Gastrocnemius medialis (tissue), 4 donors: ENCODE data around the gene SIDT1. TPM values are rescaled to one million over a fixed set of nuclear protein-coding genes. Genes with fewer than 3 reads are reported as not detected.

Experiments used
- ATAC-seq, 2 donors: fragments of 150-250 bp; one replicate each; pipeline ENCODE4 v1.9.1; 2016
- DNase-seq, 2 donors: peaks; one replicate each; pipeline ENCODE4 v3.0.0-alpha.2; 2019
- H3K27ac ChIP-seq, 4 donors: fragments of 200-600 bp; sonication (generic); 1 replicate in 1 of 4; 2 replicates in 3 of 4; pipeline ENCODE4 v1.5.1; 2016 to 2018; ENCODE audit warnings: mild to moderate bottlenecking in 2 of 4, moderate library complexity in 1 of 4
- H3K27me3 ChIP-seq, 3 donors: fragments of 200-600 bp; sonication (generic) in 2 of 3; 1 replicate in 1 of 3; 2 replicates in 2 of 3; pipeline versions ENCODE4 v1.5.1 to v1.6.0; 2016 to 2019; ENCODE audit warnings: mild to moderate bottlenecking in 1 of 3, moderate library complexity in 1 of 3
- H3K36me3 ChIP-seq, 2 donors: fragments of 200-600 bp; sonication (generic) in 1 of 2; one replicate each; pipeline ENCODE4 v1.5.1; 2017 to 2018
- H3K4me1 ChIP-seq, 2 donors: fragments of 200-600 bp; sonication (generic) in 1 of 2; one replicate each; pipeline ENCODE4 v1.5.1; 2016 to 2017; ENCODE audit warnings: mild to moderate bottlenecking in 2 of 2
- H3K4me3 ChIP-seq, 4 donors: fragments of 200-600 bp; sonication (generic) in 3 of 4; 1 replicate in 1 of 4; 2 replicates in 3 of 4; pipeline ENCODE4 v1.5.1; 2016 to 2019; ENCODE audit warnings: mild to moderate bottlenecking in 2 of 4
- H3K9me3 ChIP-seq, 3 donors: fragments of 200-600 bp; sonication (generic) in 2 of 3; 1 replicate in 1 of 3; 2 replicates in 2 of 3; pipeline ENCODE4 v1.5.1; 2016 to 2019
- CTCF ChIP-seq, 5 experiments: fragments of 450-650 bp in 3 of 5; fragments of 200-600 bp in 2 of 5; sonication (generic) in 2 of 5; IDR thresholded peaks in 4 of 5; conservative IDR thresholded peaks in 1 of 5; 1 replicate in 4 of 5; 2 replicates in 1 of 5; pipeline ENCODE4 v1.5.1; 2016 to 2019; ENCODE audit warnings: antibody characterized with exemption in 5 of 5, mild to moderate bottlenecking in 3 of 5, moderate library complexity in 3 of 5
- POLR2A ChIP-seq, 2 donors: fragments of 450-650 bp; IDR thresholded peaks; one replicate each; pipeline ENCODE4 v1.6.1; 2017; ENCODE audit warnings: antibody characterized with exemption in 2 of 2, mild to moderate bottlenecking in 2 of 2, moderate library complexity in 2 of 2
- in situ Hi-C, 4 donors: fragments of 200-750 bp; cut with MboI; loops; one replicate each; pipeline versions ENCODE4 v1.15.0 to v1.8.0; 2017; ENCODE audit warnings: low sequenced_read_pairs in 4 of 4
- intact Hi-C: fragments of 100-400 bp; cut with DNase I; formaldehyde crosslinking; loops from one replicate; pipeline ENCODE4 v1.15.1; 2023; ENCODE audit warnings: low total_unique reads
- total RNA-seq, 4 donors: library from RNA; depleted of rRNA; stranded (reverse); fragments of >200 nt; gene quantifications; one replicate each; pipeline versions ENCODE4 v1.1.0 to v1.2.3, GENCODE V29; 2016

The SIDT1 gene
- total RNA-seq, 4 donors from 2014 or later = 0.13 to 0.87 (median 0.19) TPM; not detected in 1

DNA sequence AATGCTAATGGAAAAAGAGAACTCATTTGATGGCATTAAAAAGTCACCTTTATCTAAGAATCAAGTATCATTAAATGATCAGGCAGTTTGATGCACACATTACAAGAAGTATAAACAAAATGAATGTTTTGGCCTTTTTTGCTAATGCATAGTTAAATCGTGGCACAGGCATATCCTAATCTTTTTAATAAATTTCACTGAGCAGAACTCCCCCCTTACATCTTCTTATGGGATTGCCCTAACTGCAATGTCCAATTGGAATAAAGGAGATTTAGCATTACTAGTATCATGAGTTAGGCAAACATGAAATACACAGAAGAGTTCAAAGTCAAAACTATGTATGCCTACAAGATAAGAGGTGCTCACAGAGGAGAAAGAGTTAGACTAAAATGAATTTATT lies 131.4 kb downstream of the SIDT1 start:
- intact Hi-C loops = no loop called here
- DNase-seq (no peak), ATAC-seq (no peak)
- peak overlapping the region; percentile 86 to 89 (median 88) for H3K27ac ChIP-seq
- TF ChIP-seq CTCF (IDR thresholded peaks at IDR 0.05 in 4 of 5, conservative IDR thresholded peaks at IDR 0.05 in 1 of 5) = no peak
- no peak for TF ChIP-seq POLR2A (IDR thresholded peaks at IDR 0.05)
- H3K9me3 ChIP-seq = no peaks in the 10 kb centered on the region
- no peaks in the 10 kb centered on the region for H3K27me3 ChIP-seq
- in situ Hi-C loops = no loop called here
- peaks cover 34 to 59% of the 10 kb centered on the region in 2 donors for H3K4me1 ChIP-seq
- peaks cover 0 to 41% of the 10 kb centered on the region in 2 donors for H3K36me3 ChIP-seq
- no peak overlapping the region for H3K4me3 ChIP-seq

GRCh38 chr3:113664523-113665094 lies 132.3 kb downstream of the SIDT1 start:
- intact Hi-C loops (no loop called here), in situ Hi-C loops (no loop called here)
- Histone ChIP-seq H3K4me1 (peaks cover 27 to 59% of the 10 kb centered on the region in 2 donors), H3K36me3 (peaks cover 0 to 35% of the 10 kb centered on the region in 2 donors), H3K27me3 (no peaks in the 10 kb centered on the region), H3K4me3 (no peak overlapping the region), H3K27ac (peak overlapping the region; percentile 86 to 89 (median 88)), H3K9me3 (no peaks in the 10 kb centered on the region)
- ATAC-seq = no peak
- no peak for DNase-seq
- TF ChIP-seq POLR2A (IDR thresholded peaks at IDR 0.05) (no peak), CTCF (IDR thresholded peaks at IDR 0.05 in 4 of 5, conservative IDR thresholded peaks at IDR 0.05 in 1 of 5) (no peak)

GRCh38 chr3:113668015-113668414 lies 135.7 kb downstream of the SIDT1 start:
- DNase-seq (no peak), ATAC-seq (peak in 1 of 2 donors; percentile 18)
- H3K36me3 ChIP-seq = peaks cover 0 to 26% of the 10 kb centered on the region in 2 donors
- H3K27me3 ChIP-seq = no peaks in the 10 kb centered on the region
- H3K9me3 ChIP-seq = no peaks in the 10 kb centered on the region
- intact Hi-C loops = no loop called here
- no peak overlapping the region for H3K4me3 ChIP-seq
- peaks cover 16 to 32% of the 10 kb centered on the region in 2 donors for H3K4me1 ChIP-seq
- TF ChIP-seq POLR2A (IDR thresholded peaks at IDR 0.05) = no peak
- TF ChIP-seq CTCF (IDR thresholded peaks at IDR 0.05 in 4 of 5, conservative IDR thresholded peaks at IDR 0.05 in 1 of 5) = no peak
- peak overlapping the region; percentile 42 to 72 (median 50) for H3K27ac ChIP-seq
- in situ Hi-C loops = no loop called here

DNA sequence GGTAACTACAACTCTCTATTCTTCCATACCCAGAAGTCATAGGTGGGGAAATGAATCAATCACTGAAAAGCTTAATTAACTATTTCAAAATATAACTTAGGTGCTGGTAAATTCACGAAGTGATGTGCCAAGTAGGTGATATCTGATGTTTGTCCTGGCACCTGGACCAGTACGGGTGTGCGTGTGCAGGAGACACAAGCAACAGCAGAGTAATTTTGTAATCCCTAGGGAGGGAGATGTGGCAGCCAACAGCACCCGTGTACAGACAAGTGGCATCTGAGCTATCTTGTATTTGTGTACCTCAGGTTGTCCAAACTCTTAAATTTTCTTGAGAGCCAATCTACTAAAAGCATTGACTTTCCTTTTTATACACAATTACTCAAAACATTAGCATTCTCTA lies 141.2 kb downstream of the SIDT1 start:
- peak overlapping the region; percentile 19 to 50 (median 42) for H3K27ac ChIP-seq
- H3K36me3 ChIP-seq = peaks cover 0 to 23% of the 10 kb centered on the region in 2 donors
- DNase-seq (no peak), ATAC-seq (peak; percentile 77 to 79)
- in situ Hi-C loops (no loop called here), intact Hi-C loops (no loop called here)
- H3K27me3 ChIP-seq = no peaks in the 10 kb centered on the region
- no peaks in the 10 kb centered on the region for H3K9me3 ChIP-seq
- peaks cover 13 to 15% of the 10 kb centered on the region in 2 donors for H3K4me1 ChIP-seq
- H3K4me3 ChIP-seq = no peak overlapping the region
- TF ChIP-seq POLR2A (IDR thresholded peaks at IDR 0.05) (no peak), CTCF (IDR thresholded peaks at IDR 0.05 in 4 of 5, conservative IDR thresholded peaks at IDR 0.05 in 1 of 5) (no peak)

DNA sequence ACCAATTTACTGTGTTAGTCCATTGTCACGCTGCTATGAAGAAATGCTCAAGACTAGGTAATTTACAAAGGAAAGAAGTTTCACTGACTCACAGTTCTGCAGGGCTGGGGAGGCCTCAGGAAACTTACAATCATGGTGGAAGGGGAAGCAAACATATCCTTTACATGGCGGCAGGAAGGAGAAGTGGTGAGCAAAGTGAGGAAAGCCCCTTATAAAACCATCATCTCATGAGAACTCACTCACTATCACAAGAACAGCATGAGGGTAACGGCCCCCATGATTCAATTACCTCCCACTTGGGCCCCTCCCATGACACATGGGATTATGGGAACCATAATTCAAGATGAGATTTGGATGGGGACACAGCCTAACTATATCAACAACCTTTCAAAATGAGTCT lies 143.9 kb downstream of the SIDT1 start:
- no peaks in the 10 kb centered on the region for H3K27me3 ChIP-seq
- intact Hi-C loops (no loop called here), in situ Hi-C loops (no loop called here)
- peaks cover 15 to 19% of the 10 kb centered on the region in 2 donors for H3K4me1 ChIP-seq
- no peak for TF ChIP-seq CTCF (IDR thresholded peaks at IDR 0.05 in 4 of 5, conservative IDR thresholded peaks at IDR 0.05 in 1 of 5)
- TF ChIP-seq POLR2A (IDR thresholded peaks at IDR 0.05) = no peak
- H3K27ac ChIP-seq = peak overlapping the region in 2 of 4 donors; percentile 22 to 49
- no peaks in the 10 kb centered on the region for H3K9me3 ChIP-seq
- peaks cover 0 to 23% of the 10 kb centered on the region in 2 donors for H3K36me3 ChIP-seq
- H3K4me3 ChIP-seq = no peak overlapping the region
- DNase-seq = no peak
- ATAC-seq = no peak
